Activated CD8-positive, alpha-beta memory T cell treated with anti-CD3 and anti-CD28 coated beads for 4 hours (primary cell): ENCODE measurements around the gene RETSAT.
A peak's percentile ranks its signal among the peaks of the same experiment; 100 is the strongest.
"Not testable (repeated sequence)": the region's sequence is repeated elsewhere in the genome, so short reads cannot be mapped to it uniquely, and the experiment has no call there.

Experiments
- DNase-seq, 2 donors: peaks; one replicate each; pipeline ENCODE4 v3.0.0-alpha.2; 2020; ENCODE audit warnings: low read depth in 2 of 2

The RETSAT gene

GRCh38 chr2:85354286-85355072, at the start of gene RETSAT, which contains the start of gene ELMOD3:
TSS of gene RETSAT (minus strand) at chr2:85354528. CDS start at chr2:85354507, 21 bp downstream.
TSS of gene ELMOD3 (plus strand) at chr2:85354769. CDS start at chr2:85357199, 2,430 bp downstream.
- DNase-seq = peak; percentile 91 to 94

DNA sequence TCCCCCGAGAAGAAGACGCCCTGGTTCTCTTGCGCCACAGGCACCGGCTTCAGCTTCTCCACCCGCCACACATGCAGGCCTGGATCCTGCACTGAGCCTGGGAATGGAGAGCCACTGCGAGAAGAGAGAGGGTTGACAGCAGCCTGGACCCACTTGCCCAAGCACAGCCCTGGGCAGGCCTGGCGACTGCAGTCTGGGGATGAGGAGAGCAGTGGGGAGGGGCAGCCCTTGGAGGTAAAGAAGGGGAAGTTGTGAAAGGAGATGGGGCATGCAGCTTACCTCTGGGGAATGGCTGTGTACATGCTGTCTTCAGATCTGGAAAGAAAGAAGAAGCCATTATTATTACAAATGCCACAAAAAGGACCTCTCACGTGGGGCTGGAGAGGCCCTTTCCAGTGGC, 47.5 kb upstream of the RETSAT start:
- DNase-seq = no peak

DNA sequence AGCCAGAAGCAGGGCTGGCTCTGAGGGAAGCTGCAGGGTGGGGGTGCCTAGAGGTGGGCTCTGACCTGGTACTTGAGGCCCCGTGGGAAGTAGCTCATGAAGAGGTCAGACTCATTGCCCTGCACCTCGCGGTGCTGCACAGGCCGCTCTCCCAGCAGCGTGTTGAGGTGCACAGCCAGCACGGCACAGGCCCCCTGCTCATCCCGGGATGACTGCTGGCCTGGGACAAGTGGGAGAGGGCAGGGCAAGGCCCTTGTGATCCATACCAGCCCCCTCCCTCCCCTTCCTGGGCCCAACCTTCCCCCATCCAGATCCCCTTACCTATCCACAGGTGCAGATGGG, 47.1 kb upstream of the RETSAT start:
- DNase-seq = no peak

GRCh38 chr2:85400541-85401463, 46.5 kb upstream of the RETSAT start:
- DNase-seq = no peak

DNA sequence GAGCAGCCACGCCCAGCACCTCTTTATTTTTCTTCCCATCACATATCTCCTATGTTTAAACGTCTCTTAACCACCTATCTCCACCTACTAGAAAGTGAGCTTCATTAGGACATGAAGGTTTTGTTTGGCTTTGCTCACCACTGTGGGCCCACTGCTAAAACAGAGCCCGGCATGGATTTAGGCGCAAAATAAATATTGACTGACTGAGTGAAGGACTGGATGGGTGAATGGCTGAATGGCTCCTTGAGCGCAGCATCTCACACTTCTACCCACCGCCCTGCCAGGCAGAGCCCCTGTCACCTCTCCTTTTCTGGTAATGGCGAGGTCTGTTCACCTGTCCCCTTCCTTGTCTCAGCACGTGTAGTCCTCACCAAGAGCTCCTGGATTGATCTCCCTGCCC, 45.7 kb upstream of the RETSAT start:
- no peak for DNase-seq

DNA sequence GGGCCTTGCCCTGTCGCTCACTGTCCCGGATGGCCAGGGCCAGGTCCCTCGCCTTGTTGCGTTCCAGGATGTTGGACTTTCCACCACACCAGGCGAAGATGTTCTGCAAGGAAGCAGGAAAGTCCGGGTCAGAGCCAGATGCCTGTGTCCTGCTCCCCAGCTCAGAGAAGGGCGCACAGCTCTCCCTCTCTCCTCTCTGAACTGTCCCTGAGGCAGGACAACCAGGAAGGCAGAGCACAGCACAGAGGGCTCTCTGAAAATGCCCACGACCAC, 44.8 kb upstream of the RETSAT start:
- DNase-seq = no peak

GRCh38 chr2:85398426-85399182, 44.3 kb upstream of the RETSAT start:
- no peak for DNase-seq

- DNase-seq = no peak
These were observed 43.6 kb upstream of the RETSAT start for GRCh38 chr2:85397925-85398331.

- no peak for DNase-seq
These were observed 42.5 kb upstream of the RETSAT start for GRCh38 chr2:85396531-85397470.

DNA sequence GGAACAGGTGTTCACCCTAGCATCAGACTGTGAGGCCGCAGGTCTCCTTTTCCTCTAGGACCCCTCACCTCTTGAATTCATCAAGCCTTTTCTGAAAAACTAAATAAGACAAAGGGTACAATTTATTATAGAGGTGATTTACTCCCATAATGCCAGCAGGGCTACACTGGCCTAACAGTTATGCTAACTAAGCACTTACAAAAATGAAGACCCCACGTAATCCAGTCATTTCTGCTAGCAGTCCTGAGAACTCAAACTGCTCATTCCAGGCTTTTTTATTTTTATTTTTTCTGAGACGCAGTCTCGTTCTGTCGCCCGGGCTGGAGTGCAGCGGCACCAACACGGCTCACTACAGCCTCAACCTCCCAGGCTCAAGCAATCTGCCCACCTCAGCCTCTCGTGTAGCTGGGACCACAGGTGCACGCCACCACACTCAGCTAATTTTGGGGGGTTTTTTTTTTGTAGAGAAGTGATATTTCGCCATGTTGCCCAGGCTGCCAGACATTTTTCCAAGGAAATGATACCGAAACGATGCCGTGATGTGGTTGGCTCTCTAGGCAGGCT, 41.7 kb upstream of the RETSAT start:
- DNase-seq = no peak

DNA sequence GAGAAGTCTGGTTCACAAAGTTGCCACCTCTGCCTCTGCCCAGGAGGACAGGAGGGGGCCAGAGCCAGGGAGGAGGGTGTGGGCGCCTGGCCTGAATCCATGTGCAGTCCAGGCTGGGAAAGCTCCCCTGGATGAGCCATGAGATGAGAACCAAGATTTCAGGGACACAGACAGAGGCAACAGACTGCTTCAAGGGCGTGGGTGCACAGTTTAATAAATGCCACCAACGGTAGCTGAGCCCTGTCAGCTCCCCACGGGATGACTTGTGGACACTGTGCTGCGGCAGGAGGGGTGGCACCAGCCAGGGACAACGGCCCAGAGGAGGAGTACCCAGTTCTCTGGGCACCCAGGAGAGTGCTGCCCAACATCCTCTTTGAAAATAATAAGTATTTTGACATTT, 40.6 kb upstream of the RETSAT start:
- no peak for DNase-seq

- no peak for DNase-seq
These were observed 39.9 kb upstream of the RETSAT start for GRCh38 chr2:85394261-85394681.

GRCh38 chr2:85393836-85394235, 39.5 kb upstream of the RETSAT start:
- DNase-seq = no peak

DNA sequence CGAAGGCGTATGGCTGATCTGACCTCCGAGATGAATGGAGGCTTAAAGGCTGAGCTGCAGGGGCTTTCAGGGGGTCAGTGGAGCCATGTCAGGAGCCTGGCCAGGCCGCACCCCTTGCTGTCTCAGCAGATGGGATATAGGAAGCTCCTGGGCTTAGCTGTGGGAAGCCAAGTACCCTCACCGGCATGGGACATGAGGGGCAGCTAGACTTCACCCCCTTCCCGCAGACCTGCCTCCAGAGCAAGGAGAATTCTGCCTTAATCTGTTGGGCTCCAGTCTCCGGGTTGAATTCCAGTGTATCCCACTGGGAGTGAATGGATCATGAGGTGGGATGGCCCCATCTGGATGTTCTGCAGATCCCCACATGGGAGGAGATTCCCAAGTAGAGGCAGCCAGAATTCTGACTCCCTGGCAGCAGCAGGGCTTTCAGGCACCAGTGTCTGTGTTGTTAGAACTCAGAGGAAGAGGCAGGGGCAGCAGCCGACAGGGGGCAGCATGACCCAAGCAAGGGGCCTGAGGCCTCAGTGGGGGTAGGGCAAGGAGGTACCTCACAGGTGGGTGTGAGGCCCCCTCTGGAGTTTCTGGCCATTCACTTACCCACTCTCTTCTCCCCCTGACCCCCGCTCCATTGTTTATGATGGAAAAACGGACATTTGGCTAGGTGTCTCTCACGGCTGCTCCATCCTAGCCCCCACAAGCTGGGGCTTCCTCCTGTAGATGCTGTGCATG, 36.8 kb upstream of the RETSAT start:
- peak; percentile 37 to 59 for DNase-seq

DNA sequence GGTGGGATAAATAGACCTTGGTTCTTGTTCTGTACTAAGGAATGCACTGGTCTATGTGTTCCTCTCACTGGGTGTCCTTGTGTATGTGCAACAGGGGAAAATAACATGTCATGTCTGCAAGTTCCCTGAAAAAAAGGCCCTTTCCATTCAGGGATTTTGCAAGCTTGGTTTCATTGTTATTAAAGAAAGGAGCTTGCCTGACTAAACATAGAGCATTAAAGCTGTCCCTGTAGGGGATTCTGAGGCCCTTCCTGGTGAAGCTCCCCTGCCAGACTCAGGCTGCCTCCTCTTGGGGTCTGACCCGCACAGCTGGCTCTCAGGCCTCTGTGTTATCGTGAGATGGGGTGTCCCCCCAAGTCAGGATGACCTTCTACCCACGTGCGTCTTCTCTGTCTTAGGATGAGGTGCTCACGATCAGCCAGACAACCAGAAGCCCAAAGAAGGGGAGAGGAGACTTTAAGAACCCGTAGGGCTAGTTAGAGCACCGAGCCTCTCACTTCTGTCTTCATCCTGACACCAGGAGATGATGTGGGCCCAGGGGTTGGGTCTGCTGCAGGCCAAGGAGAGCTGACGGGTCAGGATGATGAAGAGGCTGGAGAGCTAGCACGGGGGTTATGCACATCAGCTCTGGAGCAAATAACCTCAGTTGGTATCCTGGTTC, 34.7 kb upstream of the RETSAT start:
- DNase-seq = no peak

- no peak for DNase-seq
These were observed 33.4 kb upstream of the RETSAT start for GRCh38 chr2:85387754-85388153.

GRCh38 chr2:85385746-85386145, 31.4 kb upstream of the RETSAT start:
- DNase-seq = no peak

GRCh38 chr2:85383850-85384249, 29.5 kb upstream of the RETSAT start:
- no peak for DNase-seq

DNA sequence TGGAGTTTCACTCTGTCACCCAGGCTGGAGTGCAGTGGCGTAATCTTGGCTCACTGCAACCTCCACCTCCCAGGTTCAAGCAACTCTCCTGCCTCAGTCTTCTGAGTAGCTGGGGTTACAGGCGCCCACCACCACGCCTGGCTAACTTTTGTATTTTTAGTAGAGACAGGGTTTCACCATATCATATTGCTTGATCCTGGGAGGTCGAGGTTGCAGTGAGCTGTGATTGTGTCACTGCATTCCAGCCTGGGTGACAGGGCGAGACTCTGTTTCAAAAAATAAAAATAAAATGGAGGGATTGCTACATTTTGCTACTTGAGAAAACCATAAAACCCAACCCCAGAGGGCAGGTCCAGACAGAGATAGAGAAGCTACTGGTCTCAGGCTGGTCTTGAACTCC, 28.8 kb upstream of the RETSAT start:
- not testable (repeated sequence) for DNase-seq

DNA sequence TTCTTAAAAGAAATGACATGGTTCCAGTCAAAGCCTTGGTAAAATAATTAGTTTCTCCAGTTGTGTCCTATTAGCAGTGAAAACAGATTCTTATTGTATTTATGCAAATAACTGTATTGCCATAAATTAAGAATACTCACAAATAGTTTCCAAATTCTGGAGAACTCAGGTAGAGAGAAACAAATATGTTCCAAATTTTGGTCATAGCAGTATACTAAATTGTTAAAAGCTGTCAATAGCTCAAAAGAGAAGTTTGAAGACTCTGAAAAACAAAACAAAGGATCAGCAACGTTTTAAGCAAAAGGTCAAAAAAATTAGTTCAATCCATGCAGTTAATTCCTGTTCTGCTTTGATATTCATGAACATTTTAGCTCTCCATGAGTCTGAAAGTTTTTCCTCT, 25.7 kb upstream of the RETSAT start:
- no peak for DNase-seq
